Measurements from ENCODE around the gene SOHLH1. TPM values are rescaled to one million over a fixed set of nuclear protein-coding genes. Genes with fewer than 3 reads are reported as not detected.

SOHLH1 gene
- total RNA-seq, 1 donor from 2014 or later = not detected

- no peaks in the 10 kb centered on the region for H3K4me1 ChIP-seq
- H3K27ac ChIP-seq = no peak overlapping the region
- H3F3A ChIP-seq (ENCODE audit: low read depth) = peaks cover 2% of the 10 kb centered on the region
- H3K4me1 Mint-ChIP-seq = peaks cover 2% of the 10 kb centered on the region
- peaks cover 26% of the 10 kb centered on the region for H3K27me3 Mint-ChIP-seq (ENCODE audit: insufficient read depth, low read depth)
- H3K79me2 ChIP-seq (ENCODE audit: low read depth) = no peaks in the 10 kb centered on the region
- no peak overlapping the region for H3K4me3 ChIP-seq
- H3K27ac Mint-ChIP-seq = no peak overlapping the region
- TF ChIP-seq EZH2 (IDR thresholded peaks at IDR 0.05) = no peak
- H3K27me3 ChIP-seq = peaks cover 24% of the 10 kb centered on the region
- no peaks in the 10 kb centered on the region for H4K20me1 ChIP-seq (ENCODE audit: low read depth)
- H3K4me2 ChIP-seq = no peak overlapping the region
- H3K9ac ChIP-seq = no peak overlapping the region
- no peaks in the 10 kb centered on the region for H3K36me3 Mint-ChIP-seq
- DNase-seq (ENCODE audit: low spot score) = no peak
- no peaks in the 10 kb centered on the region for H3K36me3 ChIP-seq
- peaks cover 19% of the 10 kb centered on the region for H3K9me3 Mint-ChIP-seq
- no peaks in the 10 kb centered on the region for H3K9me3 ChIP-seq (ENCODE audit: low read depth)
- no peak overlapping the region for H2AFZ ChIP-seq (replicated peaks)
- no peak overlapping the region for H3K4me3 Mint-ChIP-seq
These were observed 33.4 kb upstream of the SOHLH1 start for GRCh38 chr9:135732569-135733257.

GRCh38 chr9:135731454-135731853, 32.2 kb upstream of the SOHLH1 start:
- H3K4me3 ChIP-seq = no peak overlapping the region
- Mint-ChIP-seq H3K36me3 (no peaks in the 10 kb centered on the region), H3K9me3 (peaks cover 19% of the 10 kb centered on the region), H3K27me3 (ENCODE audit: insufficient read depth, low read depth) (peaks cover 23% of the 10 kb centered on the region), H3K27ac (no peak overlapping the region), H3K4me1 (peaks cover 2% of the 10 kb centered on the region), H3K4me3 (no peak overlapping the region)
- no peaks in the 10 kb centered on the region for H4K20me1 ChIP-seq (ENCODE audit: low read depth)
- no peaks in the 10 kb centered on the region for H3K79me2 ChIP-seq (ENCODE audit: low read depth)
- no peaks in the 10 kb centered on the region for H3K9me3 ChIP-seq (ENCODE audit: low read depth)
- H3F3A ChIP-seq (ENCODE audit: low read depth) = peaks cover 2% of the 10 kb centered on the region
- no peak overlapping the region for H2AFZ ChIP-seq (replicated peaks)
- no peak overlapping the region for H3K9ac ChIP-seq
- H3K27ac ChIP-seq = no peak overlapping the region
- no peak for TF ChIP-seq EZH2 (IDR thresholded peaks at IDR 0.05)
- no peak for TF ChIP-seq EZH2phosphoT487 (IDR thresholded peaks at IDR 0.05)
- TF ChIP-seq CTCF (IDR thresholded peaks at IDR 0.05) = no peak
- no peaks in the 10 kb centered on the region for H3K4me1 ChIP-seq
- H3K27me3 ChIP-seq = peaks cover 11% of the 10 kb centered on the region
- H3K4me2 ChIP-seq = no peak overlapping the region
- no peaks in the 10 kb centered on the region for H3K36me3 ChIP-seq
- DNase-seq (ENCODE audit: low spot score) = no peak

- Histone ChIP-seq H3K9ac (no peak overlapping the region), H3K4me1 (no peaks in the 10 kb centered on the region), H2AFZ (replicated peaks) (no peak overlapping the region), H3K27ac (no peak overlapping the region), H3K4me3 (no peak overlapping the region), H3K79me2 (ENCODE audit: low read depth) (no peaks in the 10 kb centered on the region), H4K20me1 (ENCODE audit: low read depth) (no peaks in the 10 kb centered on the region), H3K9me3 (ENCODE audit: low read depth) (no peaks in the 10 kb centered on the region), H3F3A (ENCODE audit: low read depth) (no peaks in the 10 kb centered on the region), H3K4me2 (no peak overlapping the region), H3K27me3 (no peaks in the 10 kb centered on the region), H3K36me3 (no peaks in the 10 kb centered on the region)
- Mint-ChIP-seq H3K36me3 (no peaks in the 10 kb centered on the region), H3K4me3 (no peak overlapping the region), H3K27me3 (ENCODE audit: insufficient read depth, low read depth) (peaks cover 17% of the 10 kb centered on the region), H3K4me1 (peaks cover 2% of the 10 kb centered on the region), H3K27ac (no peak overlapping the region), H3K9me3 (peaks cover 19% of the 10 kb centered on the region)
- TF ChIP-seq EZH2phosphoT487 (IDR thresholded peaks at IDR 0.05) = no peak
- TF ChIP-seq EZH2 (IDR thresholded peaks at IDR 0.05) = no peak
- no peak for TF ChIP-seq CTCF (IDR thresholded peaks at IDR 0.05)
- DNase-seq (ENCODE audit: low spot score) = no peak
These were observed 30.2 kb upstream of the SOHLH1 start for GRCh38 chr9:135729480-135729879.

- Histone ChIP-seq H3K36me3 (no peaks in the 10 kb centered on the region), H3F3A (ENCODE audit: low read depth) (no peaks in the 10 kb centered on the region), H2AFZ (replicated peaks) (no peak overlapping the region), H3K79me2 (ENCODE audit: low read depth) (no peaks in the 10 kb centered on the region), H4K20me1 (ENCODE audit: low read depth) (no peaks in the 10 kb centered on the region), H3K27ac (no peak overlapping the region), H3K9me3 (ENCODE audit: low read depth) (no peaks in the 10 kb centered on the region), H3K9ac (no peak overlapping the region), H3K4me1 (no peaks in the 10 kb centered on the region), H3K4me2 (no peak overlapping the region), H3K4me3 (no peak overlapping the region), H3K27me3 (no peaks in the 10 kb centered on the region)
- no peaks in the 10 kb centered on the region for H3K4me1 Mint-ChIP-seq
- peaks cover 17% of the 10 kb centered on the region for H3K27me3 Mint-ChIP-seq (ENCODE audit: insufficient read depth, low read depth)
- H3K27ac Mint-ChIP-seq = no peak overlapping the region
- DNase-seq (ENCODE audit: low spot score) = no peak
- peaks cover 18% of the 10 kb centered on the region for H3K9me3 Mint-ChIP-seq
- no peak overlapping the region for H3K4me3 Mint-ChIP-seq
- TF ChIP-seq EZH2phosphoT487 (IDR thresholded peaks at IDR 0.05) = no peak
- no peak for TF ChIP-seq CTCF (IDR thresholded peaks at IDR 0.05)
- TF ChIP-seq EZH2 (IDR thresholded peaks at IDR 0.05) = no peak
- H3K36me3 Mint-ChIP-seq = no peaks in the 10 kb centered on the region
These were observed 29.3 kb upstream of the SOHLH1 start for GRCh38 chr9:135728436-135729110.
